Neural cell (in vitro differentiated cells): ENCODE results near the gene PDE1C. TPM values are rescaled to one million over a fixed set of nuclear protein-coding genes. Genes with fewer than 3 reads are reported as not detected.

Experiments
- H2AFZ ChIP-seq: fragments of 200-600, 300-800 bp; sonication (generic), shearing (Covaris generic); 2 replicates; pipeline ENCODE4 v1.6.0; 2014; ENCODE audit warnings: low read depth, mild to moderate bottlenecking, antibody characterized with exemption, low read length, moderate library complexity
- H3F3A ChIP-seq: fragments of 200-600 bp; shearing (Covaris generic); 2 replicates; pipeline ENCODE4 v1.6.1; 2016; ENCODE audit warnings: mild to moderate bottlenecking, moderate library complexity, mixed read lengths, antibody characterized with exemption, low read length; ENCODE audit not compliant: insufficient read depth, poor library complexity, severe bottlenecking
- H3K27ac ChIP-seq: fragments of 200-600, 300-800 bp; sonication (generic), shearing (Covaris generic); 2 replicates; pipeline ENCODE4 v1.5.1; 2014; ENCODE audit warnings: mild to moderate bottlenecking, low read length, moderate library complexity
- H3K27me3 ChIP-seq: fragments of 300-800, 200-600 bp; sonication (generic), shearing (Covaris generic); 2 replicates; pipeline ENCODE4 v1.6.0; 2014; ENCODE audit warnings: mild to moderate bottlenecking, low read depth, low read length, moderate library complexity; ENCODE audit not compliant: insufficient read depth
- H3K36me3 ChIP-seq: fragments of 300-800, 200-600 bp; sonication (generic), shearing (Covaris generic); 2 replicates; pipeline ENCODE4 v1.5.1; 2014; ENCODE audit warnings: mild to moderate bottlenecking, antibody characterized with exemption, low read length, moderate library complexity; ENCODE audit not compliant: insufficient read depth
- H3K4me2 ChIP-seq: fragments of 300-800, 200-600 bp; sonication (generic), shearing (Covaris generic); 2 replicates; pipeline ENCODE4 v1.6.0; 2014; ENCODE audit warnings: mild to moderate bottlenecking, low read length
- H3K4me3 ChIP-seq: fragments of 300-800, 200-600 bp; sonication (generic), shearing (Covaris generic); 2 replicates; pipeline ENCODE4 v1.5.1; 2014; ENCODE audit warnings: mild to moderate bottlenecking, low read length, moderate library complexity
- H3K79me2 ChIP-seq: fragments of 200-600 bp; shearing (Covaris generic); replicated peaks from 2 replicates; pipeline ENCODE4 v1.6.0; 2014; ENCODE audit warnings: mild to moderate bottlenecking, low read length, moderate library complexity; ENCODE audit not compliant: insufficient read depth
- H3K9ac ChIP-seq: fragments of 300-800, 200-600 bp; sonication (generic), shearing (Covaris generic); 2 replicates; pipeline ENCODE4 v1.6.1; 2016; ENCODE audit warnings: mild to moderate bottlenecking, low read length, mixed read lengths
- H3K9me2 ChIP-seq: fragments of 200-600 bp; shearing (Covaris generic); 2 replicates; pipeline ENCODE4 v1.6.1; 2016; ENCODE audit warnings: mild to moderate bottlenecking, low read length, mixed read lengths; ENCODE audit not compliant: insufficient read depth
- H3K9me3 ChIP-seq: fragments of 200-600, 300-800 bp; sonication (generic), shearing (Covaris generic); 2 replicates; pipeline ENCODE4 v1.6.1; 2016; ENCODE audit warnings: mild to moderate bottlenecking, mixed run types, low read length, moderate library complexity, mixed read lengths
- H4K20me1 ChIP-seq: fragments of 200-600 bp; shearing (Covaris generic); 2 replicates; pipeline ENCODE4 v1.6.1; 2016; ENCODE audit warnings: mild to moderate bottlenecking, mixed run types; ENCODE audit not compliant: insufficient read depth
- CTCF ChIP-seq: fragments of 450-650 bp; IDR thresholded peaks from 2 replicates; pipeline ENCODE4 v1.5.1; 2014; ENCODE audit warnings: antibody characterized with exemption, mild to moderate bottlenecking, moderate library complexity; ENCODE audit not compliant: poor library complexity, severe bottlenecking
- EP300 ChIP-seq: fragments of 450-650 bp; conservative IDR thresholded peaks from 2 replicates; pipeline ENCODE4 v1.6.1; 2014; ENCODE audit warnings: antibody characterized with exemption, mild to moderate bottlenecking, moderate library complexity; ENCODE audit not compliant: poor library complexity, severe bottlenecking
- EZH2 ChIP-seq: fragments of 200-600, 300-800 bp; shearing (Covaris generic), sonication (generic); IDR thresholded peaks from 2 replicates; pipeline ENCODE4 v1.6.1; 2014; ENCODE audit warnings: antibody characterized with exemption, low read length, borderline replicate concordance, mild to moderate bottlenecking; ENCODE audit not compliant: insufficient read depth, poor library complexity, severe bottlenecking
- MXI1 ChIP-seq: fragments of 450-650 bp; conservative IDR thresholded peaks from 2 replicates; pipeline ENCODE4 v1.6.1; 2014; ENCODE audit warnings: antibody characterized with exemption, mild to moderate bottlenecking; ENCODE audit not compliant: poor library complexity, severe bottlenecking
- POLR2AphosphoS5 ChIP-seq: IDR thresholded peaks from 2 replicates; pipeline ENCODE4 v1.6.1; 2012
- RAD21 ChIP-seq: fragments of 450-650 bp; conservative IDR thresholded peaks from 2 replicates; pipeline ENCODE4 v1.6.1; 2014; ENCODE audit warnings: antibody characterized with exemption, mild to moderate bottlenecking, moderate library complexity
- REST ChIP-seq: IDR thresholded peaks from 2 replicates; pipeline ENCODE4 v1.6.1; 2012; ENCODE audit warnings: borderline replicate concordance
- SMC3 ChIP-seq: fragments of 450-650 bp; conservative IDR thresholded peaks from 2 replicates; pipeline ENCODE4 v1.6.1; 2014; ENCODE audit warnings: antibody characterized with exemption, mild to moderate bottlenecking, moderate library complexity; ENCODE audit not compliant: poor library complexity
- TAF1 ChIP-seq: IDR thresholded peaks from 2 replicates; pipeline ENCODE4 v1.6.1; 2012; ENCODE audit warnings: low read depth
- polyA plus RNA-seq: library from polyadenylated mRNA; depleted of rRNA; stranded (reverse); fragments of >200 nt; gene quantifications from 2 replicates; pipeline ENCODE4 v1.2.3, GENCODE V29; 2014

PDE1C gene
- polyA plus RNA-seq, 1 donor from 2014 or later = 6.6 TPM

DNA sequence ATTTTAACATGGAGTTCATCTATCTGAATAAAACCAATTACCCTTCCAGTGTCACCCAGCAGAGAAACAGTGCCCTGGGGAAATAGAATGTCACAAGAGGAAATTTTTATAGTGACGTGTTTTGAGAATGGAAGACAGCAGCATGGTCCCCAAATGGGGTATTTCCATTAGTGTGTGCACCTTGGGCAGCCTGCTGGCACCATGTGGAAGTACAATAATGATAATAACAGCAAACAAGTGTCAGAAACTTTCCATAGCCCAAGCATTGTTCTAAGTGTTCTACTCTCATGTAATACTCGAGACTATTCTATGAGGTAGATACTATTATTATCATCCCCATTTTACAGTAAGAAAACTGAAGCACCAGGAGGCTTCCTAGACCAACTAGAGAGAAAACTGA is 2.2 kb upstream of the PDE1C start:
- Histone ChIP-seq H3K27me3 (peaks cover 48% of the 10 kb centered on the region), H3K9ac (no peak overlapping the region), H2AFZ (no peak overlapping the region), H3K9me2 (no peaks in the 10 kb centered on the region), H3K9me3 (no peaks in the 10 kb centered on the region), H3K4me2 (no peak overlapping the region), H3K79me2 (no peaks in the 10 kb centered on the region), H3K36me3 (no peaks in the 10 kb centered on the region), H3F3A (no peaks in the 10 kb centered on the region), H3K27ac (no peak overlapping the region), H3K4me3 (no peak overlapping the region), H4K20me1 (no peaks in the 10 kb centered on the region)
- TF ChIP-seq CTCF (peak; percentile 25), POLR2AphosphoS5 (no peak), TAF1 (no peak)

DNA sequence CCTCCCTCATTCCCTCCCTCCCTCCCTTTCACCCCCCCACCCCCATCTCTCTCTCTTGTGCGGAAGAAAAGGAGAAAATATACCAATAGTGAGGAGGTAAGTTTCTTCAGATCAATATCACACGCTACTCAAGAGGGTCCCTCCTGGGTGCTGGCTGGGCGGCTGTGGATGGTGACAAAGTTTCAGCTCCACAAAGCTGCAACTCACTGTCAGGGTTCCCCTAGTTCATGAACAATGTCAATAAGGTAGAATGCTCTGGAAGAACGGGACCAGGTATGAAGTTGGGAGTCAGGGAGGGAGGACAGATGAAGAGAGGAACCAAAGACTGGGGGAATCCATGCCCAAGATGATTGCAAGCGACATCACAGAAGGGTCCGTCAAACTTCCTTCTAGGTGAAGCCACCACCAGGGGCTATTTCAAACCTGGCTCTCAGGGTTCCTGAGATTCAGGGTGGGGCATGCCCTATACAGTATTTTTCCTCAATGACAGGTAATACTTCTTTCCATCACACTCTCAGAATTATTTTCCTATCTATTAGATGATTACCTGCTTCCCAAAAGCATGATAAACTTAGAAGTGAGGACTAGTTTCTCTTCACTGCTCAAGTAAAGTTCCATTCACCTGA is 1.4 kb upstream of the PDE1C start:
- Histone ChIP-seq H3K4me2 (no peak overlapping the region), H3K9ac (peak overlapping the region; percentile 54), H3K36me3 (no peaks in the 10 kb centered on the region), H3K27me3 (peaks cover 55% of the 10 kb centered on the region), H3K4me3 (peak overlapping the region; percentile 72), H2AFZ (no peak overlapping the region), H3K27ac (no peak overlapping the region), H3F3A (no peaks in the 10 kb centered on the region), H3K9me3 (no peaks in the 10 kb centered on the region), H4K20me1 (no peaks in the 10 kb centered on the region), H3K79me2 (no peaks in the 10 kb centered on the region), H3K9me2 (no peaks in the 10 kb centered on the region)
- TF ChIP-seq EZH2 (no peak), SMC3 (no peak), REST (no peak), POLR2AphosphoS5 (no peak), MXI1 (no peak), RAD21 (no peak), CTCF (no peak), TAF1 (no peak), EP300 (no peak)
